DMS53 treated with DMSO at 0.1 percent for 48 hours (cell line): Measurements from ENCODE around the gene HSPH1.
A peak's percentile ranks its signal among the peaks of the same experiment; 100 is the strongest.

ENCODE experiments used
- DNase-seq: peaks from one replicate; lab custom pipeline; 2025; ENCODE audit not compliant: unreplicated experiment; lab: John Stamatoyannopoulos, UW

HSPH1 gene

DNA sequence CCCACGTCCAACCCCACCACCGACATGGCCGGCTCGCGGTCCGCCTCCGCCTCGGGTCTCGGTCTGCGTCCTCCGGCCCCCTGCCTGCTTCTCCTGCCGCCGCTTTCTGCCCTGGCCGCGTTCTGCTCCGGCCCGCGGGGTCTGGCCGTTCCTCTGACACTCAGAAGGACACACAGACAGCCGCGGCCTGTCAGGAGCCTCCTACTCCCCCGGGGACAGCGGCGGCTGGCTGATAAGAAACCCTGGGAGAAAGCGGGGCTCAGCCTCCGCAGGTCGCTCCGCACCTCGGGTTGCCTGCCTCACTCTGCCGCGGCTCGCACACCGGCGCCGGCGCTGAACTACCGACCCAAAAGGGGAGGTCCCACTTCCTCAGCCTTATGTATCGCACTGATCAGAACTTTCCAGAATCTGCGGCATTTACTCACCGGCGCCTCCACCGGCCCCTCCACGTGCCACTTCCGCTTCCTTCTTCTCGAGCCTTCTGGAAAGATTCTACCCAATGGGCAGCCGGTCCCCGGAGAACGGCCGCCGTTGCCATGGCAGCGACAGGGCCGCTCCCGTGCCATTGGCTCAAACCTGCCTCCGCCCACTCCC is at the start of gene HSPH1:
Gene HSPH1 (minus strand): TSS at position 348 of the 594 bp plus-strand sequence. CDS start 322 bp downstream, at position 26.
- peak; percentile 94 for DNase-seq

DNA sequence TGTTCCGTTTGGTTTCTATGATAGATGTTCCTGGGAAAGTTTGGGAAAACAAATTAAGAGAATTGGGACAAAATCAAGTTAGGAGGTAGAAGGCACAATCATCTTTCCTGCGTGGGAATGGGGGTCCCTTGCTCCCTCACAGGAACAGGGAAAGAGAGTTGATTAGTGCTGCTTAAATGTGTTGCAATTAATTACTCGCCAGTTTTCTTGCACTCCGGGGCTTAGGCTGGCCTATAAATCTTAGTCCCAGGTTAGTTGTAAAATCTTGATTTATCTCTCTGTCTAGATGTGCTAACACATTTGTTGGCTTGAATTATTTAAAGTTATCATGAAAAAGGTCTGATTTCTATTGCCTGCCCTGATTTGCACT is 48.1 kb upstream of the HSPH1 start:
- DNase-seq: no peak

DNA sequence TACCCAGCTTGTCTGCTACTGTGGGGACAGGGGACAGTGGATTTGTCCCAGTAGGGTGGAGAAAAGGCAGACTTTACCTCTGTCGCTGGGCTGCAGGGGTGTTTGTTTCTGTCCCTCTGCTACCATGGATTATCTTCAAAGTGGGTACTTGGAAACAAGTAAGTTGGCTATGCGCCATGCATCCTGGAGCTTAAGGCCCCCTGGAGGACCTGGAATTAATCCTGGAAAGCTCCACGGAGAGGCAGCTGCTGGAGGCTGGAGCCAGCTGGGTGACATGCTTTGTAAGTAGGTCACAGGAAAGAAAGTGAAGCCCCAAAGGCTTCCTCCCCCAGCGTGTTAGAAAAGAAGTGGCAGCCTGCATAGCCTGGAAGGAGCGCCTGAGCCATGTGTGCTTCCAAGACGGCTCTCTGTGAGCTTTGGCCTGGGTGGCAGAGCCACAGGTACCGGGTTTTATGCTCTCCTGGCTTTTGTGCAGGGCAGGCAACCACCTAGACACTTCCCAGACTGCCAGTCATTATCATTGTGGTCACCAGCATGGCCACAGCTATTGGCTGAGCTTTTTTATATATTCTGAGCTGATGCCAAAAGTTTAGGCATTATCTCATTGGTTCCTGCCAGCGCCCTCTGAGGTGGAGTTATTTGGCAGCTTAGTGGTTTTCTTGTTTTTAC is 47.6 kb upstream of the HSPH1 start:
- no peak for DNase-seq

DNA sequence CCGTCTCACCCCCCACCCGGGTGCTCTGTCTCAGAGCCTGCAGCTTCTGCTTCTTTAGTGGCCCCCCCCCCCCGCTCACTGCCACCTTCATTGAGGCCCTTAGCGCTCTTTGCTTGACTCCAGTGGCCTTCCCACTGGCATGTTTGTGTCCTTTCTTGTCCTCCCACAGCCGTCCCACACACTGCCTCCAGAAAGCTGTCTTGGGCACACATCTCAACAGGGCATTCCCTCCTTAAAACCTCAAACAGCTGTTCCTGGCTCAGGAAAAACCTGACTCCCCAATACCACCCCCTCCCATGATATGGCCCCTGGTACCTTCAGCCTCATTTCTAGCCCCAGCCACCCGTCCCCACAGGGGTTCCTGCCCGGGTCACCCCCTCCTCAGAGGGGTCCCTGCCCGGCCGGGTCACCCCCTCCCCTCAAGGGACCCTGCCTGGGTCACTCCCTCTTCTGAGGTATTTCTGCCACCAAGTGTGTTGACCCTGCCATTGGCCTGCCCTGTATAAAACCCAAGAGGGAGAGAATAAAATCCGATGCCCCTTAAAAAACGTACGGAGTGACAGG is 46.9 kb upstream of the HSPH1 start:
- no peak for DNase-seq

DNA sequence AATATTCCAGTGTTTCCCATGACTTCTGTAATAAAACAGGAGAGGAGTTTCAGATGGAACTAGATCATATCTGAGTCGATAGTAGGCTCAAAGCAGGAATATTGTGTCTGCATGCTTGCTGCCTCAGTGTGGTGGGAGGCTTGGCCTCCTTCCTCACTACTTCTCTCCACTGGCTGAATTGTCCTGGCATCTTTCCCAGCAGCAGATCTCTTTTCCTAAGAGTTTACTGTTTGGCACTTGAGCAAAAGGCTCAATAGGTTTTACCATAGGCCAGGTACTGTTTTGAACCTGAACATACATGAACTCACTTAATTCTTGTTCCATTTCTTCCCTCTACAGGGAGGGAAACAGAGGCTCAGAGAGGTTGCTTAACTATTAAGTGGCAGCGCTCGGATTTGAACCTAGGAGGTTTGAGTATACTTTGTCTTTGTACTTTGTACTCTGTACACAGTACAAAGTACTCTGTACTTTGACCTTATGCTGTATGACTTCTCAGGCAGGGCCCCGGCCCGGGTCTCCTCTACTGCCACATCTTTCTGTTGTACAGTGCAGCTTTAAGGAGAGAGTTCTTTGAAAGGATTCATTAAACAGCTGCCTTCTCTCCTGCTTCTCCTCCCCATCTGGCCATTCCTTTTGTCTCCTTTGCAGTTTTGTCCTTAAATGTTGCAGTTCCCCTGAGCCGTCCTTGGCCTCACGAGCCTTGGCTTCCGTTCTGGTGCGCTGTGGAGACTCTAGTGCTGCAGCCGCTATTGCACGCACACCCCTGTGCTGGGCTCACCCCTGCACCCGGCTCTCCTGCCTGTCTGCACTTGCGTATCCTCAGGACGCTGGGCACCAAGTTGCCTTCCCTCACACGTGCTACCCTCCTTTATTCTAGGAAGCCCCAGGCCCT is 46.2 kb upstream of the HSPH1 start:
- DNase-seq: no peak

DNA sequence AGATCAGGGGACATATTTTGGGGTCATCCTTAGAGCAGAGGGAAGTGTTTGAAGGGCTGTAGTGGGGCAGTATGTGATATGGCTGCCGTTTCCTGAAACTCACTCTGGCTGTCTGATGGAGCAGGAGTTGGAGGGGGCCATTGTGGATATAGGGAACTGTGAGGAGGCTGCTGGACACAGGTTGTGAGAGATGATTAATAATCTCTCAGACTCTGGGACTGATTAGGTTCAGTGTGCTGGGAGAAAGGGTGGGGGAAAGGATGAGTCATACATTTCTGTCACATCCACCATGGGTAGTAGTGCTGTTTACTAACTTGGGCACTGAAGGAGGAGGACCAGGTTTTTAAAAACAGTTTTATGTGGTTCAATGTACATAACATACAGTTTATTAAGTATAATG is 42.9 kb upstream of the HSPH1 start:
- DNase-seq: no peak

DNA sequence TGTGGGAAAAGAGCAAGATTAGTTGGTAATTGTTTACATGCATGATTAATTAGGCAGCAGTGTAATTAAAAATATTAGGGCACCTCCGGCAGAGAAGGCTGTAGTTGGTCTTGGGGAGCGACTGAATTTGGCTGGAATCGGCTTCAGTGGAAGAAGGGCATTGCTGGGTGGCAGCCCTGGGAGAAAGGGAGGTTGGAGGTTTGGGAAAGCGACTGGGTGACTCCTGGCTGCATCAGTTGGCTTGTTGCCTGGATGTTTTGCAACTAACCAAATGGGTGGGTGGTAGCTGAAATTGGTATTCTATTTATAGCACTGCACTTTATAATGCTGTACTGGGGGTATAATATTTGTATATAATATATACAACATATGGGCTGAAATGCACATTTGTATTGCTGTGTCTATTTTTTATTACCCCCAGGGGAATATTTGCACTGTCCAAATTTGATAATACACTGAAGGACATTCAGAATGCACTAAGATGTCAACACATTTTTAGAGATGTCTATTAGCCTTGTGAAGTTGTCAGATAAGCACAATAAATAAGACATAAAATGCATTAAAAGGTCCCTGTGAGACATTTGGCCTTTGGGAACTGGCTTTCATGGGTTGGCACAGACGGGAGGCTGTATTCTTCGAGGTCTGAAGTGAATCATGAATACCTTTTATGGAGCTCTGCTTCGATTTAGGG is 39.8 kb upstream of the HSPH1 start:
- no peak for DNase-seq

DNA sequence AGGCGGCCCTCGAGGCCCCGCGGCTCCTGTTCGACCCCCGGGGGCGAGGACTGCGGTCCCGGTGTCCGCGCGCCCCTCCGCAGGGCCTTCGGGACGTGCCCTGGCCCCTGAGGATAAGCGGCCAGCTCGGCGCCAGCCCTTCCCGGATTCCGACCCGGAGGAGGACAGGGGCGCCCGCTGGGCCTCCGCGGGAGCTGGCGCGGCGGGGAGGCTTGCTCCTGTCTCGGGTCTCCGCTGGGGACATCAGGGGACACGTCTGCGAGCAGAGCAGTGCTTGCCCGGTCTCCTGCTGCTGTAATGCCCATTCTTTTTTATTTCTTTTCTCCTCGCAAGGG is 38.9 kb upstream of the HSPH1 start:
- DNase-seq: peak; percentile 52

DNA sequence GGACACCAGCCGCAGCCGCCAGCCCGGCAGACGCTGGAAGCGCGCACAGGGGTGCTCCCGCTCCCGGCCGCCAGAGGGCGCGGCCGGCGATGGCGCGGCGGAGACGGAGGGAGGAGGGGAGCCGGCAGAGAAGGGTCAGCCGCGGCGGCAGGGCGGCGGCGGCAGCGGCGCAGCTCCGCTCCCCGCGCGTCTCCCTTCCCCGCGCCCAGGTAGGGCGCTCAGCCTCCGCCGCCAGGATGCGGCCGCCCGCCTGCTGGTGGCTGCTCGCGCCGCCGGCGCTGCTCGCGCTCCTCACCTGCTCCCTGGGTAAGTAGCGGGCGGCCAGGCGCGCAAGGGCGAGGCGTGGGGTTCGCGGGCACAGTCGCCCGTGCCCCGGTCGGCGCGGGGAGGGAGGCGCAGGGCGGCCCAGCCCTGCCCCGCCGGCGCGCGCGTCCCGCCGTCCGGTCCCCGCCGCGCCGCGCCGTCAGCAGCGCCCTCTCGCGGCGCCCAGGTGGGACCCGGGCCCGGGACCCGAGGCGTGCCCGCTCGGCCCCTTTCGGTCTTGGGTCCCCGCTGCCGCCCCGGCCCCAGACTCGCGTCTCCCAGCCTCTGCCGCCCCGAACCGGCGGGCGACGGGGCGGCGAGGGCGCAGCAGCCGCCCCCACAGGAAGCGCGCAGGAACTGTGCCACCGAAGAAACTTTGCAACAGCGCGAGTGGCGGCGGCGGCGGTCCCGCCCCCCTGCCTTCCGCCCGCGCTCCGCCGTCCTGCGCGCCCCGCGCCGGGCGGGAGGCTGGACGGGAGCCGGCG is 38.3 kb upstream of the HSPH1 start, which contains the start of gene B3GLCT:
Gene B3GLCT (plus strand): TSS at position 127 of the 788 bp plus-strand sequence. CDS start 110 bp downstream, at position 237.
- peak; percentile 74 for DNase-seq

DNA sequence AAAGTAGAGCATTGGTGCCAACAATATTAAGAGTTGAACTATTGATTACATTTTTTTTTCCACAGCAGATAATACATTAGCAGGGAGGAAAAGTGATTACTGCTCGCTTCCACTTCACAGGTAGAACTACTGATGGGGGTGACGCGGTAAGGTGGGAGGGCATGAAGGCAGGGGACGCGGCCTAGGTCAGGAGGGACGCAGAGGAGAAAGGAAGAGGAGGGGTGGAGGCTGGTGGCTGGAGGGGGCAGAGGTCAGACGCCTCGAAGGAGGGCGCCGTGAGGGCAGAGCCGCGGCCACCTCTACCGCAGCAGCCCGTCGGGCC is 37.8 kb upstream of the HSPH1 start:
- no peak for DNase-seq

DNA sequence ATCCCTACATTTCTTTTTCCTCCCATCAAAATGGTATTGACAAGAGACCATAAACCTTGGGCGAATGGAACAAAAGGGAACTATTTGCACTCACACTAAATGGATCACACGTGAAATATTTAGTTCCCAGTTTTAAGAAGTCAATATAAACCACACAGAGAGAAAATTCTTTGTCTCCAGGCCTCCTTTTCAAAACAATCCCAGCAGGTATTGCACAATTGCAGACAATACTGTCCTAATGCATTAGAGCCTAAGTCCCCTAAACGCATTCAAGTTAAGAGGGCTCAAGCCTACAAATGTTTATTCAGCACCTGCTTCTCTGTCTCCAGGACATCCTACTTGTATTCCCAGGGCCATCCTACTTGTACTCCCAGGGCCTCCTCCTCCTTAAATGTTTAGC is 36.8 kb upstream of the HSPH1 start:
- DNase-seq: no peak

DNA sequence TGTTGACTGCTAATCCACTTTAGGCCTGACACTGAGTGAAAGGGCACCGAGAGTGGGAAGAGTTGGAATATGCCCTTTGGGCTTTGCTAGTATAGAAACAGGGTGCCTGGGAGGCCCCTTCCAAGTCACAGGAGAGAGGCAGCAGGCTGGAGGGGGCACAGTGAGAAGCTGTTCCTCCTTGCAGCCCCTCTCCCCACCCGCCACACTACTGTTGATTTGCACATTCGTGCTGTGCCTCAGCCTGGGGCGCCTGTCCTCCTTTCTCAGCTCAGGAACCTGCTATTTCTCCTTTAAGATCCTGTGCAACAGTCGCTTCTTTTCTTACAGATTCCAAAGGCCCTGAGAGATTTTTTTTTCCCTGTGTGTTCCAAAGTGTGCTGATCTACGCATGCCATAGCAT is 35.3 kb upstream of the HSPH1 start:
- DNase-seq: no peak

DNA sequence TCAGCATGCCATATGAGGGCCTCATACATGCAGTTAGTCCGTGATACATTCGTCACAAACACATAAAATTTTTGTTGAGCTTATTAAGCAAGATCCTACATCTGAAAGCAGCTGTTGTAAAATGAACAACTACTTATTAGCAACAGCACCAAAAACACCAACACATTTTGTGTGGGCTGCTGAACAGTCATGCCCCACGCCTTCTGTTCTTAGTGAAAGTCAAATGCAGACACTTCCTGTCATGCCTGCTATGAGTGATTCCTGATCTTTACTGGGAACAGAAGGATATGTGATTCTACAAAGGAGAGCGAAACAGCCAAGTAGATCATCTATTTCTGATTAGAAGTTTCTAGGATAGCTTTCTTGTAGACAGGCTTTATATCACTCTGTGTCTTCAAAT is 33.9 kb upstream of the HSPH1 start:
- no peak for DNase-seq

DNA sequence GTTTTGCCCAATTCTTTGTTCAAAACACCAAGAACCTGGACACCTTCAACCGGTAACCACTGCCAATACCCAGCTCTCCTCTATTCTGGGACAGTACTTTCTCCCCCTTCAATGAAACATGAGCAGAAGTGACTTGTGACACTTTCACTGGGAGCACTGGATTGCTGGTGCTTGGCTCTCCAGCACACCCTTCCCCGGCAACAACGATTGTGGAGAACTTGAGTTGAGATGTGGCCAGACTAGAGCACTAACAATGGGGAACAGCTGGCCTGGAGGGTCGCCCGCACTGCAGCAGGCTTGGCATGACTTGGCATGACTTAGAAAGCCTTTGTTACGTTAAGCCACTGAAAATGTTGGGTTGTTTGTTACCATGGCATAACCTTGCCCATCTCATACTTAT is 30.6 kb upstream of the HSPH1 start:
- no peak for DNase-seq

DNA sequence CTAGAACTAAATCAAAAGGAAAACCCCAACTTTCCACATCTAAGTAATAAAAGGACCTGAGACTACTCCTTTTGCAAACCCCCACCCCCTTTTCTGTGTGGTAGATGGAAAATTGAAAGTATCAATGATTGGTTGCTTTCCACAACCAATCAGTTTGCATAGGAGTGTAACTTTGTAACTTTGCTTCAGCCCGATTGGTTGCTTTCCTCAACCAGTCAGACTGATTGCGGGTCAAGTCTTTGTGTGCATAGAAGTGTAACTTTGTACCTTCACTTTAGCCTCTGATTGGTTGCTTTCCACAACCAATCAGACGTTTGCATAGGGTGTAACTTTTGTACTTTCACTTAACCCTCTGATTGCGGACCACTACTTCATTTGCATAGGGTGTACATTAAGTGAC is 30.0 kb upstream of the HSPH1 start:
- no peak for DNase-seq

DNA sequence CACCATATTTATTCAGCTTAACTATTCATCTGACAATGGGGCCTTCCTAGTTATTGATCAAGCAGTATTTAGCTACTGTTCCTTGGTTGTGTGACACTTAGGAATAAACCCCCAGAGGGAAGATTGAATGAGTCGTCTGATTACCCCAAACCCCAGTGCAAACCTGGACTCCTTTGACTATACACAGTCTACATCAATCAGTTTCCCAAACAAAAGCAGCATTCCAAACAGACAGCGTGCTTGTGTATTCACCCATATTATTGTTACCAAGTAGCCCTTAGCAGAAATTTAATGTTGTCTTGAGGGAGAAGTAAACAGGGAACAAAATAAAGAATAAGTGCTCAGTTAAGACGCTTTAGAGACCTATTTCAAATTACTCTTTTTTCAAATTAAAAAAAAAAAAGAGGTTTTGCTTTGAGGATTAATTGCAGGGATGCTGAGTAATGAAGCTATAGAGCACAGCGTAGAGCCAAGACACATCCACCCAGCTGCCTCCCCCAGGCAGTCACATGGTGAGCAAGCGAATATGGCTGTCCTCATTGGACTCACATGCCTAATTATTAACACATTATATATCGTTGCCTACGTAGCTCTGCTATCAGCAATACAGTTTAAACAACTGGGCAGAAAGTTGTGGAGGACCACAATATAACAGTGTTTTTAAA is 23.4 kb upstream of the HSPH1 start:
- no peak for DNase-seq

DNA sequence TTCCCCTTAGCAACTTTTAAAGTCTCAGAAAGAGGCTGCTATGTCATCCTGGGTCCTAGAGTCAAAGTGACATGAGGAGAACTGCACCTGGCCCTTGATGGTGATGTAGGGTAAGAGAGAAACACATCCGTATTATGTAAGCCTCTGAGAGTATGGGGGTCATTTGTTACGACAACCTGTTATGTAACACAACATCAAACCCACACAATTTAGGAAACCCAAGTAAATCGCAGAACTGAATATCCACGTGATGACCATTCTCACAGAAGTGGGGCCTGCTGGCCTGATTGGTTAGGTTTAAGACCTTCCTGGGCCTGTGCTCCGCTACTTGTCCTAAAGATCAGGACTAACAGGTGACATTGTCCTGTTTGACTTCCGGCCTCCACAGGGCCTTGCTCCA is 22.7 kb upstream of the HSPH1 start:
- DNase-seq: no peak

DNA sequence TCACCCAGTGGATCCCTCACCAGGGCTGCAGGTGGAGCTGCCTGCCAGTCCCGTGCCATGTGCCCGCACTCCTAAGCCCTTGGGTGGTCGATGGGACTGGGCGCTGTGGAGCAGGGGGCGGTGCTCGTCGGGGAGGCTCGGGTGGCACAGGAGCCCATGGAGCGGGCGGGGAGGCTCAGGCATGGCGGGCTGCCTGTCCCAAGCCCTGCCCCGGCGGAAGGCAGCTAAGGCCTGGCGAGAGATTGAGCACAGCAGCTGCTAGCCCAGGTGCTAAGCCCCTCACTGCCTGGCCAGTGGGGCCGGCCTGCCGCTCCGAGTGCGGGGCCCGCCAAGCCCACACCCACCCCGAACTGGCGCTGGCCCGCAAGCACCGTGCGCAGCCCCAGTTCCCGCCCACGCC is 21.3 kb upstream of the HSPH1 start:
- no peak for DNase-seq

DNA sequence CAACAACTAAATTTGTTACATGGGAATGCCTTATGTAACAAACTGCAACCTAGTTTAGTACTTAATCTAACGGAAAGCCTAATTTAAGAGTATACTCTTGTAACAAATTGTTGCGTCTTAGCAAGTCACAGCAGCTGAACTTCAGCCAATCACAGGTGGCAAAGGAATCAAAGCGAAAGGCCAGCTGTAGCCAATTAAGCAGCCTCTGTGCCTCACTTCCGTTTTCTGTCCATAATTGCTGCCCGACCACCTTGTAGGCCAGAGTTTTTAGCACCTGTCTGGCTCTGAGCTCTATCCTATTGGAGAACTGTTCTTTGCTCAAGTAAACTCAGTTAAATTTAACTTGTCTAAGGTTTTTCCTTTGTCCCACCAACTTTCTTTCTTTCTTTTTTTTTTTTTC is 18.1 kb upstream of the HSPH1 start:
- DNase-seq: no peak

DNA sequence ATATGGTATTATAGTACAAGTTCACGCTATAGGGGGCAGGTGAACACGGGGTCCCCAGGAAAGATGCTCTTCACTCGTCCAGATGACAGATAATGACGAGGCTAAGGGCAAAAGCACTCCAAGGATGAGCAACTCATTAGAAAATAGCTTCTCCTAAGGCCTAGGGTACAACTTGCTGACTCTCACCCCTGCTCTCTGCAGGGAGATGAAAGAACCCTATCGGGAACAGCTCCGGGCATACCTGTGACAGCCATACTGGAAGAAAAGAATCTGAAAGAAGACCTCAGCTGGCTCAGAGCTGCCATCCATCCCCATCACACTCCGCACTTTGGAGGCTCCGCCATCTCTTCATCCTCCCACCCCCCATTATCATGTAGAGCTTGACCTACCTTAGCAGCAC is 17.5 kb upstream of the HSPH1 start:
- DNase-seq: no peak
